ENCODE data around the gene SLC37A1. TPM values are rescaled to one million over a fixed set of nuclear protein-coding genes. Genes with fewer than 3 reads are reported as not detected.
A peak's percentile ranks its signal among the peaks of the same experiment; 100 is the strongest.

The SLC37A1 gene
- total RNA-seq, 2 experiments from 2014 or later = 18.2 to 19.3 TPM

DNA sequence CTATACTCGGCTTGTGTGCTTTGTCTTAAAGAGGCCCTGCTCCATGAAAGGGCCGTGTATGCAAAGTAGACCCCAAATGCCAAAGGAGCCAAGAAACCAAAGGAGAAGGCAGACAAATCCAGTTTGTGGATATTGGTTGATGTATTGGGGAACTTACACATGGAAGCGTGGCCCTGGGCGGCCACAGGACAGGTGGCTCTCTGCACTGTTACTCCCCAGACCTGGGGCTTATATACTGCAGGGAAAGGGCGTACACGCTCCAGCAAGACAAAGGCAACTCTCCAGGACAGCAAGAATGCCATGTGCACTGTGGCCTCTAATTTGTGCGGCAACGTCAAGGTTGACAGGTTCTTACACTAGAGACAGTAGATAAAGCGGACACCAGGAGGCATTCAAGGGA lies 42.4 kb upstream of the SLC37A1 start:
- Mint-ChIP-seq H3K27ac (no peak overlapping the region), H3K36me3 (ENCODE audit: low read depth) (no peaks in the 10 kb centered on the region), H3K4me3 (no peak overlapping the region), H3K4me1 (peaks cover 9% of the 10 kb centered on the region), H3K9me3 (ENCODE audit: low read depth) (no peaks in the 10 kb centered on the region), H3K27me3 (peaks cover 3% of the 10 kb centered on the region)
- DNase-seq (no peak), ATAC-seq (no peak)
- POLR2A ChIA-PET = no interaction called here
- CTCF ChIA-PET = no interaction called here
- intact Hi-C loops (cut with DNase I, micrococcal nuclease) = no loop called here

DNA sequence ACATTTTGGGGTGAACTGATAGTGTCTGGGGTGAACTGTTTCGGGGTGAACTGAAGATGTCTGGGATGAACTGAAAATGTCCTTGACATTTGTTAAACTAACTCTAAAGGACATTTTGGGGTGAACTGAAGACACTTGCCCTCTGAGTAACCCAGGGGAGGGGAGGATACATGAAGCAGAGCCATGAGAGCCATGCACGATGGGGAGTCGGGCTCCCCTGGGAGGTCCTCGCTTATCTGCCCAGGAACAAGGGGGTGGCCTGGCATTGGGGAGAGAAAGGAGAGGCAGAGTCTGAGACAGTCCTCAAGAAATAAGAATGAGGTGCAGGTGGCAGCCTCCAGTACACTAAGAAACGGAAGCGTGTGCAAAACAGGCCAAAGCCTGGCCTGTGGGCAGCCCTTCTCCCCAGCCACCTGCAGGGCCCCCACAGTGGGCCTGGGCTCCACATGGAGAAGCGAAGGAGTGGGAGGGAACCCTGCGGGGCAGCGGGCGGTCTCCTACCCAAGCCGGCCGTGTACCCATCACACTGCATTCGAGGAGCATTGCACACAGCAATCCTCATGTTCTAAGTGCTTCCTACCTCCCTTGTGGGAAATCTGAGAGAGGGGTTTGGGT lies 41.8 kb upstream of the SLC37A1 start:
- no peaks in the 10 kb centered on the region for H3K36me3 Mint-ChIP-seq (ENCODE audit: low read depth)
- DNase-seq = peak; percentile 2
- no peaks in the 10 kb centered on the region for H3K9me3 Mint-ChIP-seq (ENCODE audit: low read depth)
- peaks cover 3% of the 10 kb centered on the region for H3K27me3 Mint-ChIP-seq
- intact Hi-C loops (cut with DNase I, micrococcal nuclease) = no loop called here
- ChIA-PET POLR2A (no interaction called here), CTCF (no interaction called here)
- H3K27ac Mint-ChIP-seq = no peak overlapping the region
- no peak overlapping the region for H3K4me3 Mint-ChIP-seq
- H3K4me1 Mint-ChIP-seq = peaks cover 9% of the 10 kb centered on the region
- ATAC-seq = no peak

DNA sequence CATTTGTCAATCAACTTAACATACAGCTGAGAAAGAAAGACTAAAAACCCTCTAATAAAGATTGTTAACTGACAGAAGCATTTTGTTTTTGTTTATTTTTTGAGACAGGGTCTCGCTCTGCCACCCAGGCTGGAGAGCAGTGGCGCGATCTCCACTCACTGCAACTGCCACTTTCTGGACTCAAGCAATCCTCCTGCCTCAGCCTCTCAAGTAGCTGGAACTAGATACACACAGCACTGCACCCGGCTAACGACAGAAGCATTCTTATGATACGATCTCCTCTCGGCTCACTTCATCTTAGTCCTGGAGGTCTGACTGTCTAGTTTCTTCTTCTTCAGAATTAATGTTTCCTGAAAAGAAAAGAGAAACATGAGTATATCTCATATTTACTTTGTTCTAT lies 41.1 kb upstream of the SLC37A1 start:
- H3K4me3 Mint-ChIP-seq = no peak overlapping the region
- DNase-seq = no peak
- H3K27ac Mint-ChIP-seq = no peak overlapping the region
- ChIA-PET POLR2A (no interaction called here), CTCF (no interaction called here)
- intact Hi-C loops (cut with DNase I, micrococcal nuclease) = no loop called here
- H3K4me1 Mint-ChIP-seq = peaks cover 5% of the 10 kb centered on the region
- ATAC-seq = no peak
- H3K27me3 Mint-ChIP-seq = peaks cover 3% of the 10 kb centered on the region
- no peaks in the 10 kb centered on the region for H3K36me3 Mint-ChIP-seq (ENCODE audit: low read depth)
- no peaks in the 10 kb centered on the region for H3K9me3 Mint-ChIP-seq (ENCODE audit: low read depth)

GRCh38 chr21:42473498-42474042 lies 40.1 kb upstream of the SLC37A1 start:
- Mint-ChIP-seq H3K9me3 (ENCODE audit: low read depth) (no peaks in the 10 kb centered on the region), H3K27me3 (peaks cover 3% of the 10 kb centered on the region), H3K4me3 (no peak overlapping the region), H3K36me3 (ENCODE audit: low read depth) (no peaks in the 10 kb centered on the region), H3K4me1 (peaks cover 4% of the 10 kb centered on the region), H3K27ac (no peak overlapping the region)
- intact Hi-C loops (cut with DNase I, micrococcal nuclease) = no loop called here
- ChIA-PET CTCF (no interaction called here), POLR2A (no interaction called here)
- no peak for ATAC-seq
- no peak for DNase-seq

GRCh38 chr21:42474043-42474831 lies 39.4 kb upstream of the SLC37A1 start:
- peak; percentile 28 for DNase-seq
- Mint-ChIP-seq H3K27me3 (peaks cover 3% of the 10 kb centered on the region), H3K36me3 (ENCODE audit: low read depth) (no peaks in the 10 kb centered on the region), H3K4me3 (no peak overlapping the region), H3K9me3 (ENCODE audit: low read depth) (no peaks in the 10 kb centered on the region), H3K27ac (no peak overlapping the region), H3K4me1 (peaks cover 4% of the 10 kb centered on the region)
- CTCF ChIA-PET = no interaction called here
- POLR2A ChIA-PET = no interaction called here
- ATAC-seq = peak; percentile 64
- intact Hi-C loops (cut with DNase I, micrococcal nuclease) = no loop called here

- DNase-seq (no peak), ATAC-seq (no peak)
- Mint-ChIP-seq H3K27ac (no peak overlapping the region), H3K27me3 (peaks cover 3% of the 10 kb centered on the region), H3K4me1 (peaks cover 10% of the 10 kb centered on the region), H3K9me3 (ENCODE audit: low read depth) (no peaks in the 10 kb centered on the region), H3K4me3 (no peak overlapping the region), H3K36me3 (ENCODE audit: low read depth) (no peaks in the 10 kb centered on the region)
- ChIA-PET POLR2A (no interaction called here), CTCF (interaction anchor here (0.8 kb wide), 1 partner anchor 11 kb away, joined by 5 read pairs; no protein-coding TSS in a partner anchor)
- intact Hi-C loops (cut with DNase I, micrococcal nuclease) = no loop called here
Measured at GRCh38 chr21:42475036-42475435, 38.6 kb upstream of the SLC37A1 start.

DNA sequence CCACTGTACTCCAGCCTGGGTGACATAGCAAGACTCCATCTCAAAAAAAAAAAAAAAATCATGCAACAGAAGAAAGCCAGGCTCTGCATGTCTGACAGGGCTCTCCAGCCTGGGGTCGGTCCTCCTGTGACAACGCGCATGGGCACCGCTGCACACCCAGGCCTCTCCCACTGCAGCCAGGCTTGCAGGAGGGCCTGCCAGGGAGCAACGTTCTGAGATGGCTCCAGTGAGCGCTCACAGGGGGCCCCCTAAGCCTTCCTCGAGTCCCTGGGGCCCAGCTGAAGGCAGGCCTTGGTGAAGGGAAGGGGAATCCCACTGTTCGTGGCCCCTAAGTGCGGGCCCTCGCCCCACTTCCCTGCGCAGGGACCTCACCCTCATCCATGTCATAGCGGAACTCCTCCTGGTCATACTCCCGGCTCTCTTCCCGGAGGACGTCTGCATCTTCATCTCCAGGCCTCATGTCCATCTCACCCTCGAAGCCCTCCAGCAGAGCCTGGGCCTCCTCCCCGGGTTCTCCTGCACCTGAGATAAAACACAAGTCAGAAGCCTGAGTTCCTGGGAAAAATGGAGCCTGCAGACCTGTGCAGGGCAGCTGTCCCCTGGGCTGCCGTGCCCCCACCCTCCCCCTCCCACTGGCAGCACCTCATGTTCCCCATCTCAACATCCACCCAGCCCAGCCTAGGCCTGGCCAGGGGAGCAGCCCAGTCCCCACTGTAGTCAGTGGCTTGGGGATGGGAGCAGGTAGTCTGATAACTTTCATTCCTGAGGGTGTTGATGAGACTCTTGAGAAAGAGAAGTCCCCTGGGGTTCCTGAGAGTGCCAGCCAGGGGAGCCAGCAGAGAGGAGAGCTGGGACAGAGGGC lies 37.9 kb upstream of the SLC37A1 start:
- H3K27ac Mint-ChIP-seq = no peak overlapping the region
- ChIA-PET CTCF (interaction anchor here (0.8 kb wide), 1 partner anchor 12 kb away, joined by 5 read pairs; no protein-coding TSS in a partner anchor), POLR2A (no interaction called here)
- intact Hi-C loops (cut with DNase I, micrococcal nuclease) = no loop called here
- no peak overlapping the region for H3K4me3 Mint-ChIP-seq
- H3K9me3 Mint-ChIP-seq (ENCODE audit: low read depth) = no peaks in the 10 kb centered on the region
- no peaks in the 10 kb centered on the region for H3K36me3 Mint-ChIP-seq (ENCODE audit: low read depth)
- peaks cover 3% of the 10 kb centered on the region for H3K27me3 Mint-ChIP-seq
- H3K4me1 Mint-ChIP-seq = peaks cover 10% of the 10 kb centered on the region
- DNase-seq (no peak), ATAC-seq (no peak)

GRCh38 chr21:42476388-42477331 lies 37.0 kb upstream of the SLC37A1 start:
- H3K9me3 Mint-ChIP-seq (ENCODE audit: low read depth) = no peaks in the 10 kb centered on the region
- intact Hi-C loops (cut with DNase I, micrococcal nuclease) = no loop called here
- H3K27ac Mint-ChIP-seq = no peak overlapping the region
- ATAC-seq (no peak), DNase-seq (no peak)
- ChIA-PET POLR2A (interaction anchor here (0.6 kb wide), 1 partner anchor 132 kb away, joined by 4 read pairs; no protein-coding TSS in a partner anchor), CTCF (interaction anchor here (0.6 to 1.2 kb wide), 2 partner anchors 8 to 11 kb away, joined by 3 read pairs; no protein-coding TSS in a partner anchor)
- H3K4me1 Mint-ChIP-seq = peaks cover 10% of the 10 kb centered on the region
- H3K27me3 Mint-ChIP-seq = peaks cover 3% of the 10 kb centered on the region
- no peaks in the 10 kb centered on the region for H3K36me3 Mint-ChIP-seq (ENCODE audit: low read depth)
- no peak overlapping the region for H3K4me3 Mint-ChIP-seq

- no peak overlapping the region for H3K4me3 Mint-ChIP-seq
- H3K27ac Mint-ChIP-seq = no peak overlapping the region
- no peaks in the 10 kb centered on the region for H3K9me3 Mint-ChIP-seq (ENCODE audit: low read depth)
- H3K27me3 Mint-ChIP-seq = peaks cover 3% of the 10 kb centered on the region
- ChIA-PET CTCF (interaction anchor here (0.9 to 1.6 kb wide), 6 partner anchors 12 to 168 kb away, joined by 3 to 5 read pairs (median 4); no protein-coding TSS in a partner anchor), POLR2A (no interaction called here)
- DNase-seq (no peak), ATAC-seq (no peak)
- intact Hi-C loops (cut with DNase I, micrococcal nuclease) = no loop called here
- peaks cover 10% of the 10 kb centered on the region for H3K4me1 Mint-ChIP-seq
- no peaks in the 10 kb centered on the region for H3K36me3 Mint-ChIP-seq (ENCODE audit: low read depth)
Measured at GRCh38 chr21:42478504-42478903, 35.1 kb upstream of the SLC37A1 start.

- Mint-ChIP-seq H3K4me3 (no peak overlapping the region), H3K27ac (no peak overlapping the region), H3K9me3 (ENCODE audit: low read depth) (no peaks in the 10 kb centered on the region), H3K36me3 (ENCODE audit: low read depth) (no peaks in the 10 kb centered on the region), H3K27me3 (no peaks in the 10 kb centered on the region), H3K4me1 (peaks cover 6% of the 10 kb centered on the region)
- ATAC-seq = peak; percentile 72
- CTCF ChIA-PET = interaction anchor here (0.7 to 1.6 kb wide), 5 partner anchors 46 to 170 kb away, joined by 3 to 4 read pairs (median 3); no protein-coding TSS in a partner anchor
- DNase-seq = peak; percentile 24
- intact Hi-C loops (cut with DNase I, micrococcal nuclease) = no loop called here
- POLR2A ChIA-PET = no interaction called here
Measured at GRCh38 chr21:42479582-42479981, 34.1 kb upstream of the SLC37A1 start.

Measured in activated CD4-positive, alpha-beta T cell treated with anti-CD3 and anti-CD28 coated beads for 36 hours (primary cell).